Activated CD4-positive, alpha-beta memory T cell treated with anti-CD3 and anti-CD28 coated beads, Interleukin-2, amount 10 ng/mL, durations not matched to agents 7 days and 5 days (primary cell): ENCODE measurements around the gene SLC6A9. TPM values are rescaled to one million over a fixed set of nuclear protein-coding genes. Genes with fewer than 3 reads are reported as not detected.

Source experiments
- CTCF ChIA-PET: fragments of 350-600 bp; sonication (Branson Sonifier 250); formaldehyde crosslinking; loops from one replicate; lab custom pipeline; 2021; ENCODE audit warnings: antibody characterized with exemption, inconsistent platforms; lab: Charles Lee
- POLR2A ChIA-PET: fragments of 350-600 bp; sonication (Branson Sonifier 250); formaldehyde crosslinking; loops from one replicate; lab custom pipeline; 2021; ENCODE audit warnings: antibody characterized with exemption; lab: Charles Lee
- DNase-seq: peaks from one replicate; pipeline ENCODE4 v3.0.0-alpha.2; 2020
- H3K27ac Mint-ChIP-seq: one replicate; pipeline ENCODE4 v1.8.0; 2021; ENCODE audit warnings: mild to moderate bottlenecking, mixed read lengths
- H3K27me3 Mint-ChIP-seq: one replicate; pipeline ENCODE4 v1.8.0; 2021; ENCODE audit warnings: mixed read lengths
- H3K36me3 Mint-ChIP-seq: one replicate; pipeline ENCODE4 v1.8.0; 2021; ENCODE audit warnings: low read depth, mixed read lengths
- H3K4me1 Mint-ChIP-seq: one replicate; pipeline ENCODE4 v1.8.0; 2021; ENCODE audit warnings: mixed read lengths
- H3K4me3 Mint-ChIP-seq: one replicate; pipeline ENCODE4 v1.8.0; 2021; ENCODE audit warnings: mild to moderate bottlenecking, mixed read lengths
- H3K9me3 Mint-ChIP-seq: one replicate; pipeline ENCODE4 v1.8.0; 2021; ENCODE audit warnings: mixed read lengths
- total RNA-seq, 2 experiments: library from RNA; stranded (reverse); gene quantifications; one replicate each; pipeline ENCODE4 v1.2.3, GENCODE V29; 2021

Gene SLC6A9
- total RNA-seq, 2 experiments from 2014 or later: 4.8 to 5.7 TPM

- Mint-ChIP-seq H3K4me3 (no peak overlapping the region), H3K4me1 (no peaks in the 10 kb centered on the region), H3K9me3 (no peaks in the 10 kb centered on the region), H3K27ac (no peak overlapping the region), H3K27me3 (no peaks in the 10 kb centered on the region), H3K36me3 (peaks cover 2% of the 10 kb centered on the region)
- ChIA-PET CTCF (interaction anchor here (2.6 kb wide), 1 partner anchor 16 kb away, joined by 14 read pairs; no protein-coding TSS in a partner anchor), POLR2A (interaction anchor here (0.8 kb wide), 1 partner anchor 610 kb away, joined by 3 read pairs; no protein-coding TSS in a partner anchor)
- no peak for DNase-seq
These were observed 9.5 kb downstream of the SLC6A9 start for GRCh38 chr1:44021581-44022321.

GRCh38 chr1:44021156-44021555 lies 10.1 kb downstream of the SLC6A9 start:
- POLR2A ChIA-PET: no interaction called here
- CTCF ChIA-PET: interaction anchor here (1.1 to 2.6 kb wide), 2 partner anchors 16 kb away, joined by 3 to 14 read pairs; no protein-coding TSS in a partner anchor
- peaks cover 2% of the 10 kb centered on the region for H3K36me3 Mint-ChIP-seq
- no peak overlapping the region for H3K4me3 Mint-ChIP-seq
- H3K27ac Mint-ChIP-seq: no peak overlapping the region
- no peaks in the 10 kb centered on the region for H3K27me3 Mint-ChIP-seq
- DNase-seq: no peak
- H3K4me1 Mint-ChIP-seq: no peaks in the 10 kb centered on the region
- no peaks in the 10 kb centered on the region for H3K9me3 Mint-ChIP-seq

- H3K27ac Mint-ChIP-seq: no peak overlapping the region
- no peaks in the 10 kb centered on the region for H3K27me3 Mint-ChIP-seq
- CTCF ChIA-PET: interaction anchor here (1.1 to 2.6 kb wide), 2 partner anchors 15 to 16 kb away, joined by 3 to 14 read pairs; no protein-coding TSS in a partner anchor
- no peaks in the 10 kb centered on the region for H3K4me1 Mint-ChIP-seq
- H3K4me3 Mint-ChIP-seq: no peak overlapping the region
- peaks cover 2% of the 10 kb centered on the region for H3K36me3 Mint-ChIP-seq
- no peak for DNase-seq
- POLR2A ChIA-PET: no interaction called here
- H3K9me3 Mint-ChIP-seq: no peaks in the 10 kb centered on the region
These were observed 10.8 kb downstream of the SLC6A9 start for GRCh38 chr1:44020464-44020863.

- peaks cover 2% of the 10 kb centered on the region for H3K36me3 Mint-ChIP-seq
- no peaks in the 10 kb centered on the region for H3K9me3 Mint-ChIP-seq
- DNase-seq: no peak
- ChIA-PET CTCF (no interaction called here), POLR2A (interaction anchor here (1.1 kb wide), 1 partner anchor 44 kb away, joined by 3 read pairs; no protein-coding TSS in a partner anchor)
- no peaks in the 10 kb centered on the region for H3K27me3 Mint-ChIP-seq
- H3K4me3 Mint-ChIP-seq: no peak overlapping the region
- H3K27ac Mint-ChIP-seq: no peak overlapping the region
- H3K4me1 Mint-ChIP-seq: no peaks in the 10 kb centered on the region
These were observed 11.8 kb downstream of the SLC6A9 start for GRCh38 chr1:44019466-44019948.

- CTCF ChIA-PET: interaction anchor here (0.6 kb wide), 1 partner anchor 623 kb away, joined by 3 read pairs; no protein-coding TSS in a partner anchor
- no peak overlapping the region for H3K4me3 Mint-ChIP-seq
- no peaks in the 10 kb centered on the region for H3K9me3 Mint-ChIP-seq
- POLR2A ChIA-PET: no interaction called here
- no peak for DNase-seq
- H3K27me3 Mint-ChIP-seq: no peaks in the 10 kb centered on the region
- peaks cover 2% of the 10 kb centered on the region for H3K36me3 Mint-ChIP-seq
- H3K27ac Mint-ChIP-seq: no peak overlapping the region
- H3K4me1 Mint-ChIP-seq: no peaks in the 10 kb centered on the region
These were observed 14.3 kb downstream of the SLC6A9 start for GRCh38 chr1:44016890-44017400.

- ChIA-PET CTCF (no interaction called here), POLR2A (no interaction called here)
- no peaks in the 10 kb centered on the region for H3K9me3 Mint-ChIP-seq
- H3K27me3 Mint-ChIP-seq: no peaks in the 10 kb centered on the region
- DNase-seq: no peak
- no peak overlapping the region for H3K27ac Mint-ChIP-seq
- H3K4me1 Mint-ChIP-seq: no peaks in the 10 kb centered on the region
- no peaks in the 10 kb centered on the region for H3K36me3 Mint-ChIP-seq
- H3K4me3 Mint-ChIP-seq: no peak overlapping the region
These were observed 15.0 kb downstream of the SLC6A9 start for GRCh38 chr1:44016041-44016889.

GRCh38 chr1:44015206-44015605 lies 16.1 kb downstream of the SLC6A9 start:
- H3K36me3 Mint-ChIP-seq: no peaks in the 10 kb centered on the region
- H3K9me3 Mint-ChIP-seq: no peaks in the 10 kb centered on the region
- ChIA-PET POLR2A (no interaction called here), CTCF (interaction anchor here (0.8 to 1.8 kb wide), 2 partner anchors 10 to 21 kb away, joined by 3 to 12 read pairs; no protein-coding TSS in a partner anchor)
- DNase-seq: no peak
- no peaks in the 10 kb centered on the region for H3K4me1 Mint-ChIP-seq
- no peaks in the 10 kb centered on the region for H3K27me3 Mint-ChIP-seq
- no peak overlapping the region for H3K27ac Mint-ChIP-seq
- H3K4me3 Mint-ChIP-seq: no peak overlapping the region

GRCh38 chr1:44014365-44015104 lies 16.7 kb downstream of the SLC6A9 start:
- Mint-ChIP-seq H3K4me3 (no peak overlapping the region), H3K27ac (no peak overlapping the region), H3K4me1 (no peaks in the 10 kb centered on the region), H3K9me3 (no peaks in the 10 kb centered on the region), H3K27me3 (no peaks in the 10 kb centered on the region), H3K36me3 (no peaks in the 10 kb centered on the region)
- no peak for DNase-seq
- ChIA-PET CTCF (interaction anchor here (0.8 to 1.8 kb wide), 2 partner anchors 9 to 22 kb away, joined by 3 to 12 read pairs; no protein-coding TSS in a partner anchor), POLR2A (interaction anchor here (0.8 kb wide), 1 partner anchor 9 kb away, joined by 3 read pairs; no protein-coding TSS in a partner anchor)

GRCh38 chr1:44013949-44014348 lies 17.3 kb downstream of the SLC6A9 start:
- Mint-ChIP-seq H3K9me3 (no peaks in the 10 kb centered on the region), H3K27me3 (no peaks in the 10 kb centered on the region), H3K4me1 (no peaks in the 10 kb centered on the region), H3K4me3 (no peak overlapping the region), H3K36me3 (no peaks in the 10 kb centered on the region), H3K27ac (no peak overlapping the region)
- DNase-seq: no peak
- ChIA-PET CTCF (interaction anchor here (1.8 kb wide), 1 partner anchor 9 kb away, joined by 12 read pairs; no protein-coding TSS in a partner anchor), POLR2A (interaction anchor here (0.8 kb wide), 1 partner anchor 8 kb away, joined by 3 read pairs; no protein-coding TSS in a partner anchor)

- H3K4me3 Mint-ChIP-seq: no peak overlapping the region
- no peaks in the 10 kb centered on the region for H3K4me1 Mint-ChIP-seq
- DNase-seq: no peak
- ChIA-PET CTCF (no interaction called here), POLR2A (no interaction called here)
- H3K27me3 Mint-ChIP-seq: no peaks in the 10 kb centered on the region
- H3K27ac Mint-ChIP-seq: no peak overlapping the region
- no peaks in the 10 kb centered on the region for H3K36me3 Mint-ChIP-seq
- H3K9me3 Mint-ChIP-seq: no peaks in the 10 kb centered on the region
These were observed 18.2 kb downstream of the SLC6A9 start for GRCh38 chr1:44012941-44013609.

- CTCF ChIA-PET: no interaction called here
- H3K4me1 Mint-ChIP-seq: no peaks in the 10 kb centered on the region
- H3K4me3 Mint-ChIP-seq: no peak overlapping the region
- no peaks in the 10 kb centered on the region for H3K27me3 Mint-ChIP-seq
- no peak overlapping the region for H3K27ac Mint-ChIP-seq
- H3K9me3 Mint-ChIP-seq: no peaks in the 10 kb centered on the region
- POLR2A ChIA-PET: no interaction called here
- no peak for DNase-seq
- H3K36me3 Mint-ChIP-seq: no peaks in the 10 kb centered on the region
These were observed 18.9 kb downstream of the SLC6A9 start for GRCh38 chr1:44012404-44012803.
